Ishikawa (cell line): ENCODE data around the gene SEPTIN10.

ENCODE experiments used
- FOXM1 ChIP-seq: IDR thresholded peaks from 2 replicates; pipeline ENCODE4 v1.6.1; 2012; ENCODE audit warnings: low read depth, borderline replicate concordance
- NFIC ChIP-seq: IDR thresholded peaks from 2 replicates; pipeline ENCODE4 v1.6.1; 2012

- TF ChIP-seq NFIC (no peak), FOXM1 (no peak)
Observed at GRCh38 chr2:109497463-109497862, 116.3 kb downstream of the SEPTIN10 start.
